ENCODE measurements around the gene CEND1.

Gene CEND1

GRCh38 chr11:812390-812789 is 22.5 kb upstream of the CEND1 start:
- in situ Hi-C loops (cut with MboI; ENCODE audit: low sequenced_read_pairs, unreplicated experiment) = no loop called here
- no peak for DNase-seq (ENCODE audit: low spot score)
- TF ChIP-seq CTCF (IDR thresholded peaks at IDR 0.05; ENCODE audit: borderline replicate concordance, control extremely low read depth, extremely low read depth, insufficient read depth, missing control alignments) = no peak

DNA sequence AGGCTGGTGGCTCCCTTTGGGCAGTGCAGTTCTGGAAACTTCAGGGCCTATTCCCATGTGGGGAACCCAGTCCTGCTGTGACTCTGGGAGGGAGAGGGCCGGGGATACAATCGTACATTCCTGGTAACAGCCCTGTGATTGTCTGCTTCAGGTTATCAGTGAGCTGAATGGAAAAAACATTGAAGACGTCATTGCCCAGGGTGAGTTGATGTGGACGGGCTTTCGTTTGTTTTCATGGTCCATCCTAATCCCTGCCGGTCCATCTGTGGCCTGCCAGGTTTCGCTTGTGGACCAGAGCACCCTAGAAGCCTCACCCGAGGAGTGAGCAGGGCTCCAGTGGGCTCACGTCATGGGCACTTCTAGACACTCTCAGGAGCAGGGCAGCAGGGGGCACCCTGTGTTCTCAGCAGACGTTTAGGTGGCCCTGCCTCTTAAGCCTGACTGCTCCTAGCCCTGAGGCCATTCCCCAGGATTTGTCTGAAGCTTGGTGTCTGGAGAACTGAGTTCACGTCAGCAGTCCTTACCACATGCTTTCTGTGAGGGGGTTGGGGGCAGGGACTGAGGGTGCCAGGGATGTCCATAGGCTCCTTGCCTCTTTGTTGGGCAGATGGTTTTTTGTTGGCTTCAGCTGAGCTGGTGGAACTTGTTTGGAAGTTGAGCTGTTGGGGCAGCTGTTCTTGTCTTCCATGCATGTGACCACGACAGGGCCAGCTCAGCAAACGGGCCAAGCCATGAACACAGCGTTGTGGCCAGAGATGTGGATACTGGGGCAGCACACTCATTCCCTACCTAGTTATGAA is 21.8 kb upstream of the CEND1 start:
- peak; percentile 13 for TF ChIP-seq CTCF (IDR thresholded peaks at IDR 0.05; ENCODE audit: borderline replicate concordance, control extremely low read depth, extremely low read depth, insufficient read depth, missing control alignments)
- in situ Hi-C loops (cut with MboI; ENCODE audit: low sequenced_read_pairs, unreplicated experiment) = no loop called here
- no peak for DNase-seq (ENCODE audit: low spot score)

DNA sequence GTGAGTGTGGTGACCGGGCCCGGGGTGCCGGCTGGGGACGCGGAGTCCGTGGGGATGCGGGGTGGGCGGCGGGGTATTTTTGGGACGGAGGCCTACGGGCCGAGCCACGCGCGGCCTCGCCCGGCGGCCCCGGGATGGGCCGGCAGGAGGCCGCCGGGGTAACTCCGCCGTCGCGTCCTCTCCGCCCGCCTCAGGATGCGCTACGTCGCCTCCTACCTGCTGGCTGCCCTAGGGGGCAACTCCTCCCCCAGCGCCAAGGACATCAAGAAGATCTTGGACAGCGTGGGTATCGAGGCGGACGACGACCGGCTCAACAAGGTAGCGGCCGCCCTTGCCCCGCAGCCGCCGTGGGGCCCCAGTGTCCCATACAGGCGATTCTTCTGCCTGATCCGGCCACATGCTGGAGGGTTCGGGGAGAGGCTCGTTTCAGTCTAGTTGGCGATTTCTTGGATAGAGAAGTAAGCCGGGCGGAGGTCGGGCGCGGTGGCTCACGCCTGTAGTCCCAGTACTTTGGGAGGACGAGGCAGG is 20.2 kb upstream of the CEND1 start:
- TF ChIP-seq CTCF (IDR thresholded peaks at IDR 0.05; ENCODE audit: borderline replicate concordance, control extremely low read depth, extremely low read depth, insufficient read depth, missing control alignments) = no peak
- no peak for DNase-seq (ENCODE audit: low spot score)
- in situ Hi-C loops (cut with MboI; ENCODE audit: low sequenced_read_pairs, unreplicated experiment) = no loop called here

DNA sequence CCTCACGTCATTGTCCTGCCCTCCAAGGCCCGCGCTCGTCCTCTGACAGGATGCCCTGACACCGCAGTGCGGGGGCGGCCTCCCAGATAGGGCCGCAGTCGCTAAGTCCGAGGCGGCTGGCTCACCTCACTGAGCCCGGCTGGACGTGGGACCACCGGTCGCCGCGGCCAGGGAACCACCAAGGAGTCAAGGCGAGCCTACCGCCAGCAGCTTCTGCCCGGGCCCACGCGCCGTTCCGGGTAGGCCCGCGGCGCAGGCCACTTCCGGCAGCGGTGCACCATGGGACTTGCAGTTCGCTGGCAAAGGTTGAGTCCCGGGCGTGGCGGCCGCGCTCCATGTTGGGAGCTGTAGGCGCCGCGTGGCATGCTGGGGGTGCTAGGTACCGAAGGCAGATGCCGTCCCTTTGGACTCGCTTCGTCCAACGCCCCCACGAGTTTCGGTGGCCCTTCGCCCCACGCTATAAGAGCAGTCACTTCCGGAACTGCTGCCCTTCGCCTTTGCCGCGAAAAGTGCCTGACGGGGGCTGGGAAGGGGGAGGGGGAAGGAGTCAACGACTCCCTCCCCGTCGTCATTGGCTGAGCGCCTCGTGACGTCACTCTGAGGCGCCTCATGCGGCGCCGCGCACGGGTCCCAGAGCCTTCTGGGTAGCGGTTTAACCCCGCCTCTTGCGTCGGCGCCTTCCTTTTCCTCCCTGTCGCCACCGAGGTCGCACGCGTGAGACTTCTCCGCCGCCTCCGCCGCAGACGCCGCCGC is 19.6 kb upstream of the CEND1 start, which contains the start of gene RPLP2:
Gene RPLP2, plus strand, starts transcription at position 681 of the 753 bp plus-strand sequence. CDS start 268 bp downstream, outside the sequence.
- TF ChIP-seq CTCF (IDR thresholded peaks at IDR 0.05; ENCODE audit: borderline replicate concordance, control extremely low read depth, extremely low read depth, insufficient read depth, missing control alignments) = no peak
- peak; percentile 98 for DNase-seq (ENCODE audit: low spot score)
- in situ Hi-C loops (cut with MboI; ENCODE audit: low sequenced_read_pairs, unreplicated experiment) = no loop called here

GRCh38 chr11:808427-809286 is 18.8 kb upstream of the CEND1 start:
- in situ Hi-C loops (cut with MboI; ENCODE audit: low sequenced_read_pairs, unreplicated experiment) = no loop called here
- TF ChIP-seq CTCF (IDR thresholded peaks at IDR 0.05; ENCODE audit: borderline replicate concordance, control extremely low read depth, extremely low read depth, insufficient read depth, missing control alignments) = no peak
- DNase-seq (ENCODE audit: low spot score) = no peak

GRCh38 chr11:804599-804964 is 14.7 kb upstream of the CEND1 start:
- in situ Hi-C loops (cut with MboI; ENCODE audit: low sequenced_read_pairs, unreplicated experiment) = no loop called here
- no peak for TF ChIP-seq CTCF (IDR thresholded peaks at IDR 0.05; ENCODE audit: borderline replicate concordance, control extremely low read depth, extremely low read depth, insufficient read depth, missing control alignments)
- DNase-seq (ENCODE audit: low spot score) = no peak
